HG02885 (cell line): ENCODE measurements around the gene SLC25A6.
"Not testable (repeated sequence)": the region's sequence is repeated elsewhere in the genome, so short reads cannot be mapped to it uniquely, and the experiment has no call there.

Experiments
- ATAC-seq: cut with Tn5 transposase; IDR thresholded peaks from one replicate; pipeline ENCODE4 v1.9.1; 2021; ENCODE audit warnings: mild to moderate bottlenecking; ENCODE audit not compliant: unreplicated experiment, poor library complexity

SLC25A6 gene

GRCh38 chrX:1391370-1391706 lies 575 bp downstream of the SLC25A6 start:
- ATAC-seq = no peak

- ATAC-seq = no peak
Measured at GRCh38 chrX:1390621-1391369, 1.1 kb downstream of the SLC25A6 start.

- ATAC-seq = no peak
Measured at GRCh38 chrX:1389993-1390285, 2.0 kb downstream of the SLC25A6 start.

DNA sequence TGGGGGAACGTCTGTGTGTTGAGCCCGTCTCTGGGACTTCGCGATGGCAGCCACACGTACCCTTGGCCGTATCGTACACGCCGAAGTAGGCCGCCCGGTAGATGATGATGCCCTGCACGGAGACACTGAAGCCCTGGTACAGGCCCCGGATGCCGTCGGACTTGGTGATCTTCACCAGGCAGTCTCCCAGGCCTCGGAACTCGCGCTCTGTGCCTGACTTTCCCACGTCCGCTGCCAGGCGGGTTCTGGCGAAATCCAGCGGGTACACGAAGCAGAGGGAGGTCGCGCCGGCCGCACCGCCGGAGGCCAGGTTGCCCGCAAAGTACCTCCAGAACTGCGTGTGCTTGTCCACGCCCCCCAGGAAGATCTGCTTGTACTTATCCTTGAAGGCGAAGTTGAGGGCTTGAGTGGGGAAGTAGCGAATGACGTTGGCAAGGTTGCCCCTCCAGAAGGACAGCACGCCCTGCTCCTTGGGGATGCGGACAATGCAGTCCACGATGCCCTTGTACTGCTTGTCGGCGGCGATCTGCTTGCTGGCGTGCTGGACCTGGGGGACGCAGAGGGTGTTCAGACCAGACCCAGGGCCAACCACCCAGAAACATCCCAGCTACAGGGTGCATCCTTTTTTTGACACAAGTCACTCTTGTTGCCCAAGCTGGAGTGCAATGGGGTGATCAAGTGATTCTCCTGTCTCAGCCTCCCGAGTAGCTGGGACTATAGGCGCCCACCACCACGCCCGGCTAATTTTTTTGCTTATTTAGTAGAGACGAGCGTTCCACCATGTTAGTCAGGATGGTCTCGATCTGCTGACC lies 2.5 kb downstream of the SLC25A6 start:
- ATAC-seq = no peak

DNA sequence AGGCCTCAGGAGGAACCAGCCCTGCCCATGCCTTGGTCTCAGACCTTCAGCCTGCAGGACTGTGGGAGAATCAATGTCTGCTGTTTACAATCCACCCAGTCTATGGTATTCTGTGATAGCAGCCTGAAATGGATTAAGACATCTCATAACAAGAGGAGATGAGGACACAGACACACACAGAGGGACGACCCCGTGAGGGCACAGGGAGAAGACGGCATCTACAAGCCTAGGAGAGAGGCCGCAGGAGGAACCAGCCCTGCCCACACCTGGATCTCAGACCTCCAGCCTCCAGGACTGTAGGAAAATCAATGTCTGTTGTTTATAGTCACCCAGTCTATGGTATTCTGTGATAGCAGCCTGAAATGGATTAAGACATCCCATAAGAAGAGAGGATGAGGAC lies 3.3 kb downstream of the SLC25A6 start:
- ATAC-seq = no peak

GRCh38 chrX:1387141-1387776 lies 4.7 kb downstream of the SLC25A6 start:
- ATAC-seq = no peak

DNA sequence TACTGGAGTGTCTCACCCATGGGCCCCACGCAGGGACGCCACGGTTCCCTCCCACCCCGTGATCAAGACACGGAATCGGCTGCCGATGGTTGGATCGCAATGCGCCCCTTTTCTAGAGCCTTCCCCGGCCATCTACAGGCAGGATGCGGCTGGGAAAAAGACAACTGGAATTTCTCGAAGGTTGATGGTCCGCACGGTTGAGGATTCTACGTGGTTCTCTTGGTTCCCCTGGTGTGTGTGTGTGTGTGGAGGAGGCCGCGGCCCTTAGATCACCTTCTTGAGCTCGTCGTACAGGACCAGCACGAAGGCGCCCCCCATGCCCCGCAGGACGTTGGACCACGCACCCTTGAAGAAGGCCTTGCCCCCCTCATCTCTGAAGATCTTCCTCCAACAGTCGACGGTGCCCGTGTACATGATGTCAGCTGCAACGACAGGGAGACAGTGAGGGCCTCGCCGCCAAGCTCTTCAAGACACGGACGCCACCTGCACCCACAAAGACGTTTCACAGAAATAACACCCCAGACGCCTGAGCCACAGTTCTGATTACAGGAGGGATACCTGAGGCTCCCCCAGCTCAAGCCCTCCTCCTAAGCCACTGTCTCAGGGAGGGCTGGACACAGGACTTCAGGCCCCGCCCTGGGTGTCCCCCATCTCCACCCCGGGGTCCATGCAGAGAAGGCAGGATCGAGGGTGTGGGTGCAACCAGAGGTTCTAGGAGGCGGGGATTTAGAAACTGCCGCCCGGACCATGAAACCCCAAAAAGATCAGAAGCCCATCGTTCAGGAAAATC lies 5.4 kb downstream of the SLC25A6 start:
- ATAC-seq = no peak

DNA sequence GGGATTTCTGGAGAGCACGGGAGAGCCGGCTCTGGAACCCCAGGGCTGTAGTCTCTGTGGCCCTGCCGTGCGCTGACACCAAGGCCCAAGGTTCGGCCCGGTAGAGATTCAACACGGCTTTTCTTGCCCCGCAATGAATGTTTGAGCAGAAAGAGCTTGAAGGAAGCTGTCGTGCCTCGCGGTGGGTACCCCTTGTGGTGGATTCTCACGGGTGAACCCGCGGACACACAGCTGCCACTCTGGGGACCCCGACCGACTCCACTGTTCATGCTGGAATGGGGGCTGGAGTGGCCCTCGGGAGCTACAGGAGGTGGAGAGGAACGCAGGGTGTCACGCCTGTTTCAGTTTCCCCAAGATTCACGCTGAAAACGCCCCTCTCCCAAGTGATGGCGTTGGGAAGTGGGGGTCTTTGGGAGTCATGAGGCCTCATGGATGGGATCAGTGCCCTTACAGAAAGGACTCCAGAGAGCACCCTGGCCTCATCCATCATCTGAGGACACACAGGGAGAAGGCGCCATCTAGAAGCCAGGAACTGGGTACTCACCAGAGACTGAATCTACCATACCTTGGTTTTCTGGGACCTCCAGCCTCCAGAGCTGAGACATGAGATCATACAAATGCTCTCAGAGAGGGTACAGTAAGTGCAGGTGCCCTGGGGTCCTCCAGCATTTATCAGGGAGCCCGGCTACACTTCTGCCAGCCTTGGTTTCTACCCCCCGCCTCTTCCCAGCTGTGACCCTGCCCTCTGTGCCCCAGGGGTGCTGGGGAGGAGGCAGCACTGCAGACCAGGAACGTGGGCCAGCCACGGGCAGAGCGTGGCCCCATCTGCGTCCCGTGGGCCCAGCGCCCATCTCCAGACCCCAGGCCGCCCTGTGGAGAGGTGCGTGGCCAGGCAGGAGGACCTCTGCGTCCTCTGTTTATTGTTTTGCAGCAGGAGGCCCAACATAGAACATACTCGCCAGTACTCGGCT lies 6.4 kb downstream of the SLC25A6 start:
- no peak for ATAC-seq

- ATAC-seq = no peak
Measured at GRCh38 chrX:1384658-1385252, 7.2 kb downstream of the SLC25A6 start.

DNA sequence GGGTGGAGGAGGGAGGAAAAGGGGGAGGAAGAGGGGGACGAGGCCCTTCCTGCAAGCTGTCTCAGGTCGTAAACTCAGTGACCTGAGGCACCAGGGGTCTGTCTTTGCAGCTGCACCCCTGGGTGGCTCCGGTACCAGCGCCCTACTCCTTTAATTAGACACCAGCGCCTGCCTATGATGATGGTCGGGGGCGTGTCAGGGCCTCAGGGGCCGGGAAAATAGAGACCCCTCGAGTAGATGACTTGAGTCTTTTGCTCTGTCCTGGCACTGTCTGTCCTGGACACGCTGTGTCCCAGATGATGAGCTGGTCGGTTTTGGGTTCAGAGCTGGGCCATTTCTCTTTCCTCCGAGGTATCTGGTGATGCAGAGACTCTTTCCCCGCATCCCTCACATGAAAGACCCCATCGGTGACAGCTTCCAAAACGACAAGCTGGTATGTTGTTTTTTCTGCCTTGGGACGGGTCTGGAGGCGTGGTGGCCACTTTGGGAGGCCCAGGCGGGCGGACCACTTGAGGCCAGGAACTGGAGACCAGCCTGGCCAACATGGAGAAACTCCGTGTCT lies 11.2 kb downstream of the SLC25A6 start:
- no peak for ATAC-seq

GRCh38 chrX:1378306-1378759 lies 13.6 kb downstream of the SLC25A6 start:
- ATAC-seq = no peak

DNA sequence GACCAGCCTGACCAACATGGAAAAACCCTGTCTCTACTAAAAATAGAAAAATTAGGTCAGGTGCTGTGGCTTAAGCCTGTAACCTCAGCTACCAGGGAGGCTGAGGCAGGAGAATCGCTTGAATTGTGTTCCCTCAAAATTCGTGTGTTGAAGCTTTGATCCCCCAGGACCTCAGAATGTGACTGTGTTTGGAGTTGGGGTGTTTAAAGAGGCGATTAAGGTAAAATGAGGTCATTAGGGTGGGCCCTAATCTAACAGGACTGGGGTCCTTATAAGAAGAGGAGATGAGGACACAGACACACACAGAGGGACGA lies 23.6 kb downstream of the SLC25A6 start:
- ATAC-seq = no peak

- ATAC-seq = not testable (repeated sequence)
Measured at GRCh38 chrX:1366363-1366762, 25.6 kb downstream of the SLC25A6 start.

DNA sequence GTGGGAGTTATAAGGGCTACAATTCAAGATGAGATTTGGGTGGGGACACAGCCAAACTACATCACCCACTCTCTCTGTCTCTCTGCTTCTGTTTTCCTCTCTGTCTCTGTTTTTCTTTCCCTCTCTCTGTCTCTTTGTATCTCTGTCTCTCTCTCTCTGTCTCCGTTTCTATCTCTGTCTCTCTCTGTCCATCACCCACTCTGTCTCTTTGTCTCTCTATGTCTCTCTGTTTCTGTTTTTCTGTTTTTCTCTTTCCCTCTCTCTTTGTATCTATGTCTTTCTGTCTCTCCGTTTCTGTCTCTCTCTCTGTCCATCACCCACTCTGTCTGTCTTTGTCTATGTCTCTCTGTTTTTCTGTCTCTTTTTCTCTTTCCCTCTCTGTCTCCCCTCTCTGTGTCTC lies 30.0 kb downstream of the SLC25A6 start:
- ATAC-seq = no peak

- no peak for ATAC-seq
Measured at GRCh38 chrX:1361275-1361674, 30.6 kb downstream of the SLC25A6 start.

DNA sequence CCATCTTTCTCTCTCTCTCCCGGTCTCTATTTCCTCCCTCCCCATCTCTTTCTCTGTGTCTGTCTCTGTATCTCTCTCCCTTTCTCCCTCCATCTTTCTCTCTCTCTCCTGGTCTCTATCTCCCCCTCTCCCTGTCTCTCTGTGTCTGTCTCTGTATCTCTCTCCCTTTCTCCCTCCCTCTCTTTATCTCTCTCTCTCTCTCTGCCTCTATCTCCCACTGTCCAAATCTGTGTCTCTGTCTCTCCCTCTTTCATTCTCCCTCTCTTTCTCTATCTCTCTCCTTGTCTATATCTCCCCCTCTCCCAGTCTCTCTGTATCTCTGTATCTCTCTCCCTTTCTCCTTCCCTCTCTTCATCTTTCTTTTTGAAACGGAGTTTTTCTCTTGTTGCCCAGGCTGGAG lies 31.7 kb downstream of the SLC25A6 start:
- no peak for ATAC-seq

GRCh38 chrX:1359477-1359873 lies 32.4 kb downstream of the SLC25A6 start:
- ATAC-seq = no peak

DNA sequence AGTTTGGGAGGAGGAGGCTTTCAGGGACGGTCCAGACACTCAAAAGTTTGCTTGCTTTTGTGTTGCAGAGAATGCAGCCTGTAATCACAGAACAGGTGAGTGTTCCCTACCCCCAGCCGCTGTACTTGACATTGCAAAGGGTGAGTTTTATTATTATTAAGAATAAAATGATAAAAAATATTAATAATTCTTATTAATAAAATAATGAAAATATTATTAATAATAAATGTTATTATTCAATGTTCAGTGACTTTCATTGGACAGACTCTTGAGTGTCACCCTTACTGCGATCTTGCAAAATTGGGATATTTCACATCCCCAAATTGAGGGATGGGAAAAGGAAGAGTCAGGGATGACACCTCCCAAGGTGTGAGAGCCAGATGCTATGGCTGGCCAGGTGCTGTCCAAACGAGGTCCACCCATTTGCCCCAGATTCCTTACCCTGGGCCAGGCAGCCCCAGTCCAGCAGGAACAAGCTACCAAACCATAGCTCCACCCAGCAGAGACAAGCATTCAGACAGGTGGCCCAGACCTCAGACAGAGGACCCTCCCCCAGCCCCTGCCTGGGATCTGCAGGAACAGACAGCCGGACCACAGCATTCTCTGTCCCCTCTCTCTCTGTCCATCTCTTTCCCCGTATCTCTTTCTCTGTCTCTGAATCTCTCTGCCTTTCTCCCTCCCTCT lies 33.0 kb downstream of the SLC25A6 start:
- no peak for ATAC-seq

GRCh38 chrX:1357993-1358392 lies 33.9 kb downstream of the SLC25A6 start:
- ATAC-seq = no peak
